GM23248 (cell line): ENCODE data around the gene FOXN1. TPM values are rescaled to one million over a fixed set of nuclear protein-coding genes. Genes with fewer than 3 reads are reported as not detected.
A peak's percentile ranks its signal among the peaks of the same experiment; 100 is the strongest.

Experiments used
- DNase-seq: peaks from one replicate; pipeline ENCODE4 v3.0.0-alpha.2; 2015
- H2AFZ ChIP-seq: fragments of 200-600 bp; sonication (generic); 2 replicates; pipeline ENCODE4 v1.6.1; 2016; ENCODE audit warnings: antibody characterized with exemption
- H3F3A ChIP-seq: fragments of 200-600 bp; sonication (generic); 2 replicates; pipeline ENCODE4 v1.6.1; 2016; ENCODE audit warnings: mild to moderate bottlenecking, antibody characterized with exemption, mixed run types; ENCODE audit not compliant: insufficient read depth
- H3K27ac ChIP-seq: fragments of 200-600 bp; sonication (generic); 2 replicates; pipeline ENCODE4 v1.5.1; 2016; ENCODE audit warnings: mild to moderate bottlenecking
- H3K27me3 ChIP-seq: fragments of 200-600 bp; sonication (generic); replicated peaks from 2 replicates; pipeline ENCODE4 v1.6.1; 2016; ENCODE audit warnings: mild to moderate bottlenecking; ENCODE audit not compliant: insufficient read depth
- H3K36me3 ChIP-seq: fragments of 200-600 bp; sonication (generic); 2 replicates; pipeline ENCODE4 v1.6.1; 2016; ENCODE audit warnings: low read depth, mild to moderate bottlenecking
- H3K4me1 ChIP-seq: fragments of 200-600 bp; sonication (generic); 2 replicates; pipeline ENCODE4 v1.6.1; 2016; ENCODE audit warnings: mild to moderate bottlenecking; ENCODE audit not compliant: insufficient read depth
- H3K4me2 ChIP-seq: fragments of 200-600 bp; sonication (generic); one replicate; pipeline ENCODE4 v1.6.1; 2016; ENCODE audit warnings: mild to moderate bottlenecking; ENCODE audit not compliant: unreplicated experiment
- H3K4me3 ChIP-seq: fragments of 200-600 bp; sonication (generic); 2 replicates; pipeline ENCODE4 v1.5.1; 2016; ENCODE audit warnings: mild to moderate bottlenecking
- H3K79me2 ChIP-seq: fragments of 200-600 bp; sonication (generic); 2 replicates; pipeline ENCODE4 v1.6.1; 2016; ENCODE audit warnings: mild to moderate bottlenecking; ENCODE audit not compliant: insufficient read depth
- H3K9ac ChIP-seq: fragments of 200-600 bp; sonication (generic); 2 replicates; pipeline ENCODE4 v1.6.1; 2016; ENCODE audit warnings: mild to moderate bottlenecking
- H3K9me2 ChIP-seq: fragments of 200-600 bp; sonication (generic); 2 replicates; pipeline ENCODE4 v1.6.1; 2016; ENCODE audit warnings: mixed run types, mild to moderate bottlenecking, moderate library complexity; ENCODE audit not compliant: insufficient read depth
- H3K9me3 ChIP-seq: fragments of 200-600 bp; sonication (generic); one replicate; pipeline ENCODE4 v1.6.1; 2017; ENCODE audit warnings: low read depth
- H4K20me1 ChIP-seq: fragments of 200-600 bp; sonication (generic); 2 replicates; pipeline ENCODE4 v1.6.0; 2016; ENCODE audit not compliant: insufficient read depth
- EZH2 ChIP-seq: fragments of 200-600 bp; sonication (generic); IDR thresholded peaks from 2 replicates; pipeline ENCODE4 v1.6.1; 2018; ENCODE audit warnings: antibody characterized with exemption, mild to moderate bottlenecking; ENCODE audit not compliant: insufficient read depth, poor library complexity, severe bottlenecking
- EZH2phosphoT487 ChIP-seq: fragments of 200-600 bp; sonication (generic); IDR thresholded peaks from 2 replicates; pipeline ENCODE4 v1.6.1; 2018; ENCODE audit warnings: antibody characterized with exemption, moderate library complexity, mild to moderate bottlenecking, low read depth; ENCODE audit not compliant: insufficient read depth
- WGBS, 2 experiments: methylation state at CpG; one replicate each; pipeline ENCODE4 v1.1.6; 2015 to 2017; ENCODE audit warnings: low lambda C conversion rate in 2 of 2, low coverage in 1 of 2; ENCODE audit errors: missing lambda C conversion rate in 2 of 2; 5-methylcytosine and 5-hydroxymethylcytosine counted together
- in situ Hi-C: fragments of 300-500 bp; cut with MboI; formaldehyde crosslinking; loops from 2 replicates; pipeline ENCODE4 v1.15.0; 2020
- polyA plus RNA-seq: library from polyadenylated mRNA; unstranded; fragments of >200 nt; fragmentation: Nextera tagmentation; extraction: Ambion mirVana; gene quantifications from 2 replicates; pipeline ENCODE4 v1.2.1, GENCODE V29; 2016
- total RNA-seq: library from RNA; depleted of rRNA; stranded (reverse); fragments of >200 nt; shearing (Covaris generic); gene quantifications from 2 replicates; pipeline ENCODE4 v1.2.3, GENCODE V29; 2014

FOXN1 gene
- total and polyA plus RNA-seq, 2 experiments from 2014 or later: not detected

- DNase-seq: no peak
- H3K4me3 ChIP-seq: no peak overlapping the region
- WGBS, 2 experiments: 67 to 75% methylated on average over 3 of the region's 3 CpGs
- no peaks in the 10 kb centered on the region for H3K79me2 ChIP-seq
- in situ Hi-C loops: no loop called here
- no peaks in the 10 kb centered on the region for H3F3A ChIP-seq
- no peaks in the 10 kb centered on the region for H3K4me1 ChIP-seq
- no peak overlapping the region for H2AFZ ChIP-seq
- no peaks in the 10 kb centered on the region for H3K9me2 ChIP-seq
- no peaks in the 10 kb centered on the region for H4K20me1 ChIP-seq
- no peak overlapping the region for H3K4me2 ChIP-seq
- no peak overlapping the region for H3K27ac ChIP-seq
- no peak overlapping the region for H3K9ac ChIP-seq
- H3K36me3 ChIP-seq: no peaks in the 10 kb centered on the region
- TF ChIP-seq EZH2 (no peak), EZH2phosphoT487 (no peak)
- H3K9me3 ChIP-seq: no peaks in the 10 kb centered on the region
- H3K27me3 ChIP-seq: peaks cover 9% of the 10 kb centered on the region
These were observed 14.3 kb upstream of the FOXN1 start for GRCh38 chr17:28491860-28492259.

GRCh38 chr17:28492352-28493310 lies 13.5 kb upstream of the FOXN1 start:
- Histone ChIP-seq H3K9me2 (no peaks in the 10 kb centered on the region), H3K36me3 (no peaks in the 10 kb centered on the region), H3K9me3 (no peaks in the 10 kb centered on the region), H4K20me1 (no peaks in the 10 kb centered on the region), H2AFZ (no peak overlapping the region), H3K79me2 (no peaks in the 10 kb centered on the region), H3K4me3 (no peak overlapping the region), H3K27me3 (peaks cover 1% of the 10 kb centered on the region), H3K9ac (no peak overlapping the region), H3K27ac (no peak overlapping the region), H3K4me2 (no peak overlapping the region), H3K4me1 (no peaks in the 10 kb centered on the region), H3F3A (no peaks in the 10 kb centered on the region)
- WGBS, 2 experiments: 33 to 49% methylated on average over 4 of the region's 4 CpGs
- TF ChIP-seq EZH2 (no peak), EZH2phosphoT487 (no peak)
- no peak for DNase-seq
- in situ Hi-C loops: no loop called here

- WGBS, 2 experiments: 10 to 14% methylated on average over 8 to 9 of the region's 9 CpGs
- no peak overlapping the region for H3K27ac ChIP-seq
- no peaks in the 10 kb centered on the region for H3K9me2 ChIP-seq
- H3K4me2 ChIP-seq: no peak overlapping the region
- H3K9me3 ChIP-seq: no peaks in the 10 kb centered on the region
- no peak overlapping the region for H2AFZ ChIP-seq
- no peak overlapping the region for H3K4me3 ChIP-seq
- peak; percentile 63 for DNase-seq
- no peaks in the 10 kb centered on the region; the same call in 1 of the 2 replicates for H3K27me3 ChIP-seq
- no peaks in the 10 kb centered on the region for H3F3A ChIP-seq
- in situ Hi-C loops: no loop called here
- no peaks in the 10 kb centered on the region for H3K36me3 ChIP-seq
- H3K79me2 ChIP-seq: no peaks in the 10 kb centered on the region
- H3K4me1 ChIP-seq: no peaks in the 10 kb centered on the region
- H3K9ac ChIP-seq: no peak overlapping the region
- no peak for TF ChIP-seq EZH2phosphoT487
- TF ChIP-seq EZH2: no peak
- H4K20me1 ChIP-seq: no peaks in the 10 kb centered on the region
These were observed 12.7 kb upstream of the FOXN1 start for GRCh38 chr17:28493460-28493859.

- H3K27me3 ChIP-seq: no peaks in the 10 kb centered on the region
- no peaks in the 10 kb centered on the region for H3K79me2 ChIP-seq
- H3K9ac ChIP-seq: no peak overlapping the region
- no peak overlapping the region for H3K27ac ChIP-seq
- peak; percentile 76 for DNase-seq
- no peaks in the 10 kb centered on the region for H3K4me1 ChIP-seq
- in situ Hi-C loops: no loop called here
- no peaks in the 10 kb centered on the region for H3F3A ChIP-seq
- TF ChIP-seq EZH2phosphoT487: no peak
- no peak for TF ChIP-seq EZH2
- no peak overlapping the region for H3K4me3 ChIP-seq
- no peaks in the 10 kb centered on the region for H3K36me3 ChIP-seq
- H3K9me2 ChIP-seq: no peaks in the 10 kb centered on the region
- no peaks in the 10 kb centered on the region for H4K20me1 ChIP-seq
- WGBS, 2 experiments: 22 to 26% methylated on average over 15 of the region's 15 CpGs
- no peak overlapping the region for H3K4me2 ChIP-seq
- no peaks in the 10 kb centered on the region for H3K9me3 ChIP-seq
- no peak overlapping the region for H2AFZ ChIP-seq
These were observed 11.5 kb upstream of the FOXN1 start for GRCh38 chr17:28494445-28495188.
